GM23248 (cell line): ENCODE data around the gene CPVL. TPM values are rescaled to one million over a fixed set of nuclear protein-coding genes. Genes with fewer than 3 reads are reported as not detected.

ENCODE experiments used
- DNase-seq: peaks from one replicate; pipeline ENCODE4 v3.0.0-alpha.2; 2015
- H2AFZ ChIP-seq: fragments of 200-600 bp; sonication (generic); 2 replicates; pipeline ENCODE4 v1.6.1; 2016; ENCODE audit warnings: antibody characterized with exemption
- H3F3A ChIP-seq: fragments of 200-600 bp; sonication (generic); 2 replicates; pipeline ENCODE4 v1.6.1; 2016; ENCODE audit warnings: mild to moderate bottlenecking, antibody characterized with exemption, mixed run types; ENCODE audit not compliant: insufficient read depth
- H3K27ac ChIP-seq: fragments of 200-600 bp; sonication (generic); 2 replicates; pipeline ENCODE4 v1.5.1; 2016; ENCODE audit warnings: mild to moderate bottlenecking
- H3K27me3 ChIP-seq: fragments of 200-600 bp; sonication (generic); replicated peaks from 2 replicates; pipeline ENCODE4 v1.6.1; 2016; ENCODE audit warnings: mild to moderate bottlenecking; ENCODE audit not compliant: insufficient read depth
- H3K36me3 ChIP-seq: fragments of 200-600 bp; sonication (generic); 2 replicates; pipeline ENCODE4 v1.6.1; 2016; ENCODE audit warnings: low read depth, mild to moderate bottlenecking
- H3K4me1 ChIP-seq: fragments of 200-600 bp; sonication (generic); 2 replicates; pipeline ENCODE4 v1.6.1; 2016; ENCODE audit warnings: mild to moderate bottlenecking; ENCODE audit not compliant: insufficient read depth
- H3K4me2 ChIP-seq: fragments of 200-600 bp; sonication (generic); one replicate; pipeline ENCODE4 v1.6.1; 2016; ENCODE audit warnings: mild to moderate bottlenecking; ENCODE audit not compliant: unreplicated experiment
- H3K4me3 ChIP-seq: fragments of 200-600 bp; sonication (generic); 2 replicates; pipeline ENCODE4 v1.5.1; 2016; ENCODE audit warnings: mild to moderate bottlenecking
- H3K79me2 ChIP-seq: fragments of 200-600 bp; sonication (generic); 2 replicates; pipeline ENCODE4 v1.6.1; 2016; ENCODE audit warnings: mild to moderate bottlenecking; ENCODE audit not compliant: insufficient read depth
- H3K9ac ChIP-seq: fragments of 200-600 bp; sonication (generic); 2 replicates; pipeline ENCODE4 v1.6.1; 2016; ENCODE audit warnings: mild to moderate bottlenecking
- H3K9me2 ChIP-seq: fragments of 200-600 bp; sonication (generic); 2 replicates; pipeline ENCODE4 v1.6.1; 2016; ENCODE audit warnings: mixed run types, mild to moderate bottlenecking, moderate library complexity; ENCODE audit not compliant: insufficient read depth
- H3K9me3 ChIP-seq: fragments of 200-600 bp; sonication (generic); one replicate; pipeline ENCODE4 v1.6.1; 2017; ENCODE audit warnings: low read depth
- H4K20me1 ChIP-seq: fragments of 200-600 bp; sonication (generic); 2 replicates; pipeline ENCODE4 v1.6.0; 2016; ENCODE audit not compliant: insufficient read depth
- EZH2 ChIP-seq: fragments of 200-600 bp; sonication (generic); IDR thresholded peaks from 2 replicates; pipeline ENCODE4 v1.6.1; 2018; ENCODE audit warnings: antibody characterized with exemption, mild to moderate bottlenecking; ENCODE audit not compliant: insufficient read depth, poor library complexity, severe bottlenecking
- EZH2phosphoT487 ChIP-seq: fragments of 200-600 bp; sonication (generic); IDR thresholded peaks from 2 replicates; pipeline ENCODE4 v1.6.1; 2018; ENCODE audit warnings: antibody characterized with exemption, moderate library complexity, mild to moderate bottlenecking, low read depth; ENCODE audit not compliant: insufficient read depth
- WGBS, 2 experiments: methylation state at CpG; one replicate each; pipeline ENCODE4 v1.1.6; 2015 to 2017; ENCODE audit warnings: low lambda C conversion rate in 2 of 2, low coverage in 1 of 2; ENCODE audit errors: missing lambda C conversion rate in 2 of 2; 5-methylcytosine and 5-hydroxymethylcytosine counted together
- in situ Hi-C: fragments of 300-500 bp; cut with MboI; formaldehyde crosslinking; loops from 2 replicates; pipeline ENCODE4 v1.15.0; 2020
- polyA plus RNA-seq: library from polyadenylated mRNA; unstranded; fragments of >200 nt; fragmentation: Nextera tagmentation; extraction: Ambion mirVana; gene quantifications from 2 replicates; pipeline ENCODE4 v1.2.1, GENCODE V29; 2016
- total RNA-seq: library from RNA; depleted of rRNA; stranded (reverse); fragments of >200 nt; shearing (Covaris generic); gene quantifications from 2 replicates; pipeline ENCODE4 v1.2.3, GENCODE V29; 2014

The CPVL gene
- total and polyA plus RNA-seq, 2 experiments from 2014 or later, result not detected

DNA sequence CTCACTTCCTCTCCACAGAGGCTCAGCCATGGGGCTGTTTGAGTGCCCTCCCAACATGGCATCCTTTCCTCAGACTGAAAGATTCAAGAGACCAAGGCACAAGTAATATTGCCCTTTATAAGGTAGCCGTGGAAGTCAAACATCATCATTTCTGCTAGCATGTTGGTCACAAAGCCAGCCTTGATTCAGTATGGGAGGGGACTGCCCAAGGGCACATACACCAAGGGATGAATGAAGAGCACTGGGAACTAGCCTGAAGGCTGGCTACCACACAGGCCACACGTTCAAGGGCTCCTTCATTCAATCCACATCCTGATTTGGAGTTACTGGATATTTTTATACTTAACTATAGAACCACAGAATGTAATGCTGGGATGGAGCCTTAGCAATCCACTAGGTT, 39.3 kb downstream of the CPVL start:
- no peak for TF ChIP-seq EZH2
- no peak for TF ChIP-seq EZH2phosphoT487
- peaks cover 4% of the 10 kb centered on the region; the same call in 1 of the 2 replicates for H3F3A ChIP-seq
- H3K27me3 ChIP-seq, result peaks cover 36% of the 10 kb centered on the region
- no peak overlapping the region for H3K9ac ChIP-seq
- no peaks in the 10 kb centered on the region for H3K9me3 ChIP-seq
- no peaks in the 10 kb centered on the region for H4K20me1 ChIP-seq
- in situ Hi-C loops, result loop anchor here (25.0 kb wide), 1 partner anchor 720 kb away; no protein-coding TSS in a partner anchor
- 69 to 84% methylated on average over 2 of the region's 2 CpGs for WGBS, 2 experiments
- H2AFZ ChIP-seq, result no peak overlapping the region
- no peaks in the 10 kb centered on the region; the same call in 1 of the 2 replicates for H3K4me1 ChIP-seq
- no peaks in the 10 kb centered on the region for H3K9me2 ChIP-seq
- DNase-seq, result no peak
- H3K36me3 ChIP-seq, result no peaks in the 10 kb centered on the region
- H3K4me2 ChIP-seq, result no peak overlapping the region
- no peaks in the 10 kb centered on the region for H3K79me2 ChIP-seq
- H3K27ac ChIP-seq, result no peak overlapping the region
- H3K4me3 ChIP-seq, result no peak overlapping the region

DNA sequence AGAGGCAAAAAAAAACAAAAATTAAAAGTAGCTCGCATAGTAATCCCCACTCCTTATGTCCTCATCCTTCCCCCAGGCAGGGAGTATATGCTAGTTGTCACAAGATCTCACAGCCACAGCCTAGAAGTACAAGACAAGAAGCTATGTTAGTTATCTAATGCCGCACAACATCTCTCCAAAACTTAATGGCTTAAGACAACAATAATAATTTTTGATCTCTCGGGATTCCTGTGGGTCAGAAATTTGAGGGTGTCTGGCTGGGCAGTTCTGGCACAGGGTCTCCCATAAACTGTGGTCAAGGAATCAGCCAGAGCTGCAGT, 39.7 kb downstream of the CPVL start:
- H3K4me2 ChIP-seq, result no peak overlapping the region
- DNase-seq, result no peak
- WGBS, 2 experiments, result 32 to 35% methylated on average over 3 of the region's 3 CpGs
- no peak overlapping the region for H3K4me3 ChIP-seq
- no peaks in the 10 kb centered on the region for H3K9me2 ChIP-seq
- H3K36me3 ChIP-seq, result no peaks in the 10 kb centered on the region
- in situ Hi-C loops, result loop anchor here (25.0 kb wide), 1 partner anchor 719 kb away; no protein-coding TSS in a partner anchor
- no peak overlapping the region for H3K27ac ChIP-seq
- H3K9me3 ChIP-seq, result no peaks in the 10 kb centered on the region
- H3K79me2 ChIP-seq, result no peaks in the 10 kb centered on the region
- peaks cover 32% of the 10 kb centered on the region for H3K27me3 ChIP-seq
- H3K4me1 ChIP-seq, result no peaks in the 10 kb centered on the region; the same call in 1 of the 2 replicates
- H4K20me1 ChIP-seq, result no peaks in the 10 kb centered on the region
- H3F3A ChIP-seq, result peaks cover 6% of the 10 kb centered on the region; the same call in 1 of the 2 replicates
- no peak overlapping the region for H2AFZ ChIP-seq
- H3K9ac ChIP-seq, result no peak overlapping the region
- TF ChIP-seq EZH2, result no peak
- no peak for TF ChIP-seq EZH2phosphoT487

DNA sequence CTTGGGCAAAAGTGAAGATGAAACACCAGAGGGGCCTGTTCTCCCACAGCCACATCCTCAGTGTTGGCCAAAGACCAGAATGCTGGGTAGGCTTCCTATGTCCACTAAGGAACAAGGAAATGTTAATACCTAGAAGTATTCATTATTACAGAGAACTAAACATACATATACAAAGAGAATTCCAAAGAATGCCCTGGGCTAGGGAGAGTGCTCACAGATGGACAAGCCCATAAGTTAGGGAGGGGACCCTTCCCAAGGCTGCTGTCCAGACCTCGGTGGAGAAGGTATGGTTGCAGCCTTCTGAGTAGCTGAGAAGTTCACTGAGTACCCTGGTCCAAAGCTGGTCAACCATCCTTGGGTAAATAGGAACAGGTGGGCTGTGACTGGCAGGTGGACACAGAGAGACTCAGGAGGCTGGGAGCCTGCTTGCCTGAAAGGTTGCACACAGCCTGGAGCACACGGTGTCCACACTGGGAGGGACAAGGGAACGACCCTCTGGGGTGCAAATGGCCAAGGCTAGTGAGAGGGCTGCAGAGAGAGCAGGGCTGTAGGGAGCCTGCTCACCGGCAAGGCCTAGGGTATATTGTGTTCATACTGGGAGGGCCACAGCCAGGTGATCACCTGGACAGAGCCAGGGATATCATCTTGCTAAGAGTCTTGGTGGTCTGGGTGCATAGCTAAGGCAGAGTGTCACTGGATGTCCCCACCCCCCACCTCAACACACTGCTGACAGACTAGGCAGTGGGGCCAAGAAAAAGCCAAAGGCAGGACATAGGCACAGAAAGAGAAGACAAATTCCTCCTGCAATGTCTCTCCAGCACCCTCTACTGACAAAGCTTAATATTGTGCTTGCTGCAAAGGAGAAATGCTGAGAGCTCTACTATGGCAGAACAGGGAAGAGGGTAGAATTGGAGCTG, 40.3 kb downstream of the CPVL start:
- no peaks in the 10 kb centered on the region for H3K9me2 ChIP-seq
- H4K20me1 ChIP-seq, result no peaks in the 10 kb centered on the region
- H3K9me3 ChIP-seq, result no peaks in the 10 kb centered on the region
- H3K27ac ChIP-seq, result no peak overlapping the region
- 44 to 46% methylated on average over 4 of the region's 4 CpGs for WGBS, 2 experiments
- H3K27me3 ChIP-seq, result peaks cover 25% of the 10 kb centered on the region
- no peaks in the 10 kb centered on the region; the same call in 1 of the 2 replicates for H3K4me1 ChIP-seq
- H3K4me3 ChIP-seq, result no peak overlapping the region
- H2AFZ ChIP-seq, result no peak overlapping the region
- peak; percentile 77 for DNase-seq
- TF ChIP-seq EZH2, result no peak
- no peak for TF ChIP-seq EZH2phosphoT487
- H3K9ac ChIP-seq, result no peak overlapping the region
- H3K4me2 ChIP-seq, result no peak overlapping the region
- in situ Hi-C loops, result loop anchor here (25.0 kb wide), 1 partner anchor 719 kb away; no protein-coding TSS in a partner anchor
- H3F3A ChIP-seq, result peaks cover 6% of the 10 kb centered on the region; the same call in 1 of the 2 replicates
- H3K36me3 ChIP-seq, result no peaks in the 10 kb centered on the region
- no peaks in the 10 kb centered on the region for H3K79me2 ChIP-seq

- Histone ChIP-seq H3K9me3 (no peaks in the 10 kb centered on the region), H3K79me2 (no peaks in the 10 kb centered on the region), H4K20me1 (no peaks in the 10 kb centered on the region), H3K4me3 (no peak overlapping the region), H3K4me1 (no peaks in the 10 kb centered on the region; the same call in 1 of the 2 replicates), H3K9ac (no peak overlapping the region), H3K4me2 (no peak overlapping the region), H3K36me3 (no peaks in the 10 kb centered on the region), H3K27ac (no peak overlapping the region), H3K9me2 (no peaks in the 10 kb centered on the region), H3F3A (peaks cover 6% of the 10 kb centered on the region; the same call in 1 of the 2 replicates), H2AFZ (no peak overlapping the region), H3K27me3 (peaks cover 17% of the 10 kb centered on the region)
- WGBS, 2 experiments, result 36 to 59% methylated on average over 4 of the region's 4 CpGs
- TF ChIP-seq EZH2phosphoT487, result no peak
- no peak for TF ChIP-seq EZH2
- in situ Hi-C loops, result loop anchor here (25.0 kb wide), 1 partner anchor 718 kb away; no protein-coding TSS in a partner anchor
- DNase-seq, result no peak
These were observed 41.1 kb downstream of the CPVL start for GRCh38 chr7:29105191-29105590.
